Activated gamma-delta T cell treated with anti-CD3 and anti-CD28 coated beads, Interleukin-2, amount 50 U/mL, for 16 hours (primary cell): ENCODE data around the gene IFNA6.

Source experiments
- DNase-seq: peaks from one replicate; pipeline ENCODE4 v3.0.0-alpha.2; 2020; ENCODE audit warnings: low read depth

IFNA6 gene

GRCh38 chr9:21331676-21332402, 18.8 kb downstream of the IFNA6 start:
- no peak for DNase-seq

DNA sequence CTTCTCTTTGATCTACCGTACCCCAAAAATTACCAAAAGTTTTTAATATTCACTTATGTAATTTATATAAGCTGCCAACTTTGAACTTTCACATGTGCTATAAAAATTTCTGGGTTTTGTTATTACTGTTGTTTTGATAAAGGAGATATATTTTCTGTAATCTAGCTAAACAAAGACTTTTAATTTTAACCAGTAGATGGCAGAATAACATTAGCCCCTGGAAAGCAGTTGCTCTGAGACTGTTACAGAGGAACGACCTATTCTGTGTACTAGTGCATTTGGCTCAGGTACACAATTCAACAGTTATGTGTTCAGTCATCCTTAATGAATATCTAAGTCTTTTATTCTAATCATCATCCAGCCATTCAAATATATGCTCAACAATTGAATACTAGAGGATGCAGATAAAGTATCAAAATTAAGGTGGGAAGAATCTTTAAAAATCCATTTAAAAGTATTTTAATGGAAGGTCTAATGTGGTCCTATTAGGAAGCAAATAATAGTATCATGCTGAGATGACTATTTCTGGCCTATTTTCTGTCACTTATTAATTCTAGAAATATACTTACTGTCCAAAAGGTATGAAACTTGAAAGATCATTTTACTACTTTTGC, 24.1 kb downstream of the IFNA6 start:
- DNase-seq, result no peak

DNA sequence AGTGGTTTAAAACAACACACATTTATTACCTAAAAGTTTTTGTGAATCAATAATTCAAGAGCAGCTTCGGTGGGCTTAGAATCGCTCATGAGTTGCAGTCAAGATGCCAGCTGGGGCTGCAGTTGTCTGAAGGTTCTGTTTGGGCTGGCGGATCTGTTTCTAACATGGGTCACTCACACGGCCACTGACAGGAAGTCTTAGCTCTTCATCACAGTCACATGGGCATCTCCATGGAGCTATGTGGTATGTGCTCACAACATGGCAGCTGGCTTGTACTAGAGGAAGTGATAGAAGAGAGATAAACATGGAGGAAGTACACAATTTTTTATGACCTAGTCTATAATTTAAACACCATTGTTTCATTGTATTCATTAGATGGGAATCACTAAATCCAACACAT, 26.6 kb downstream of the IFNA6 start:
- DNase-seq, result no peak

DNA sequence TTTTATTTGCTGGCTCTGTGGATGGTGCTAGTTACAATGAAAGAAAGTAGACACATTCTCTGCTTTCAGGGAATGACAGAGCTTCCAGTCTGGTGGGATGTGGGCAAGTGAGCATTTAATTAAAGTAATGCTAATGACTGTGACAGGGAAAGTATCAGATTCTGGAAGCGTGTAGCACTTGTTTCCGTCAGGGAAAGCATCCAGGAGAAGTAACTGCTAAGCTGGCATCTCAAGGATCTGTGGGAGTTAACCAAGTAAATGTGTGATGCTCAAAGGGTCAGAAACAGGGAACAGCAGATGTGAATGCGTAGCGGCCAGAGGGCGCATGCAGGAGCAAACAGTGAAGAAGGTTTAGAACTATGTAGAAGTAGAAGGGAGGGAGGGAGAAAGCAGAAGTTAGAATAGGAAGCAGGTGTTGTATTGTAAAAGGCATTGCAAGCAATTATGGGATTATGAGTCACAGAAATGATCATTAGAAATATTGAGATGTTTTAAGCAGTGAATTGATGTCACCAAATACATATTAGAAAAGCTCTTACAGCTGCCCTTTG, 27.7 kb downstream of the IFNA6 start:
- DNase-seq, result no peak

DNA sequence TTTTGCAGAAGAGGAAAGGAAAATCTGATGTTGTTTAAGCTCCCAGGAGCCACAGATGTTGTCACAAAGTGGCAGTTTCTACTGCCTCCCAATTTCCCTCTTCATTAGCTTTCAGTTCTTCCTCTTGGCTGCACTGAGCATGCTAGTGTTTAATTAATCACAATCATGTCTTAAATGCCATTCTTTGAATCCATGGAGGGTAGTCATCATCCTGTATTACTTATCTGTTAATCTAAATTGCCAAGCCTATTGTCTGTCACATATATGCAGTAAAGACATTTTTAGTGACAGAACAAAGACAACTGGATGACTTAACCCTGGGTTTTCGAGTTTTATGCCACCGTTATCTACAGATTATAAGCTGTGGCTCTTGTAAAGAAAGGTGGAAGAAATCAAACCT, 30.2 kb downstream of the IFNA6 start:
- DNase-seq, result no peak

GRCh38 chr9:21317956-21318923, 32.4 kb downstream of the IFNA6 start:
- peak; percentile 3 for DNase-seq

DNA sequence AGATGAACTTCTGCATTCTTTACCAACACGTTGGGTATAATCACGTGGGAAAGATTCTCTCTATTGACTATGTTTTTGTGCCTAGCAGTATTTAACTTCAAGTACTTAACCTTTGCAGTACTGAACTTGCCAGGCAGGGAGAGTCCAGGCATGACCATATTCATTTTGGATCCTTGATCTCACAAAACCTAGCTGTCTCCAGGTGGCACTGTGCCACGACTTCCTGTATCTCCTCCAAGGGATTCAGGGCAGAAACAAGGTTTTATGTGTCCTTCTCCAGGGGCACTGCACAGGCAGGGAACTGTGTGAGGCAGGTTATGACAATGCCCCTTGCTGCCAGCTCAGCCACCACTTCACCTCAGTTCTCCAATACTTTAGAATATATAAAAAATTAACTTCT, 33.8 kb downstream of the IFNA6 start:
- DNase-seq, result no peak

- no peak for DNase-seq
Observed at GRCh38 chr9:21316032-21316842, 34.5 kb downstream of the IFNA6 start.

DNA sequence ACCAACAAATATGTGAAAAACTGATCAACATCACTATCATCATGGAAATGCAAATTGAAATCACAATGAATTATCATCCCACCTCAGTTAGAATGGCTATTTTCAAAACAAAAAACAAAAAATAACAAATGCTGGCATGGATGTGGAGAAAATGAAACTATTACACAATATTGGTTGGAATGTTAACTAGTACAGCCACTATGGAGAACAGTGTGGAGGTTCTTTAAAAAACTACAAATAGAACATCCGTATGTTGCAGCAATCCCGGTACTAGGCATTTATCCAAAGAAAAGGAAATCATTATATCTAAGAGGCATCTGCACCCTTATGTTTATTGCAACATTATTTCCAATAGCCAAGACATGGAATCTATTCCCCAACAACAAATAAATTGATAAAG, 36.5 kb downstream of the IFNA6 start:
- DNase-seq, result no peak

GRCh38 chr9:21311889-21312288, 38.8 kb downstream of the IFNA6 start:
- no peak for DNase-seq

GRCh38 chr9:21305213-21305612, 45.5 kb downstream of the IFNA6 start, which contains the start of gene IFNA5:
Gene IFNA5 (minus strand): TSS chr9:21305313. CDS start chr9:21305256, 57 bp downstream.
- DNase-seq, result no peak
